Neural progenitor cell (in vitro differentiated cells): ENCODE data around the gene ASIC5. TPM values are rescaled to one million over a fixed set of nuclear protein-coding genes. Genes with fewer than 3 reads are reported as not detected.

ENCODE experiments used
- DNase-seq: peaks from one replicate; pipeline ENCODE4 v3.0.0-alpha.2; 2016; ENCODE audit warnings: low spot score
- H2AFZ ChIP-seq: fragments of 200-600 bp; sonication (generic); replicated peaks from 2 replicates; pipeline ENCODE4 v1.6.1; 2016; ENCODE audit warnings: antibody characterized with exemption
- H3F3A ChIP-seq: fragments of 200-600 bp; sonication (generic); 2 replicates; pipeline ENCODE4 v1.6.1; 2016; ENCODE audit warnings: antibody characterized with exemption, low read depth
- H3K27ac ChIP-seq: fragments of 200-600 bp; sonication (generic); 2 replicates; pipeline ENCODE4 v1.5.1; 2016; ENCODE audit warnings: mild to moderate bottlenecking
- H3K27me3 ChIP-seq: fragments of 200-600 bp; sonication (generic); 2 replicates; pipeline ENCODE4 v1.6.1; 2016; ENCODE audit warnings: mild to moderate bottlenecking, moderate library complexity
- H3K36me3 ChIP-seq: fragments of 200-600 bp; sonication (generic); 2 replicates; pipeline ENCODE4 v1.5.1; 2016
- H3K4me1 ChIP-seq: fragments of 200-600 bp; sonication (generic); 2 replicates; pipeline ENCODE4 v1.6.1; 2016; ENCODE audit warnings: mixed run types
- H3K4me2 ChIP-seq: fragments of 200-600 bp; sonication (generic); 2 replicates; pipeline ENCODE4 v1.6.1; 2016
- H3K4me3 ChIP-seq: fragments of 200-600 bp; sonication (generic); 2 replicates; pipeline ENCODE4 v1.5.1; 2016
- H3K79me2 ChIP-seq: fragments of 200-600 bp; sonication (generic); 2 replicates; pipeline ENCODE4 v1.6.1; 2016; ENCODE audit warnings: low read depth
- H3K9ac ChIP-seq: fragments of 200-600 bp; sonication (generic); 2 replicates; pipeline ENCODE4 v1.6.1; 2016
- H3K9me3 ChIP-seq: fragments of 200-600 bp; sonication (generic); 2 replicates; pipeline ENCODE4 v1.5.1; 2016; ENCODE audit warnings: low read depth
- H4K20me1 ChIP-seq: fragments of 200-600 bp; sonication (generic); 2 replicates; pipeline ENCODE4 v1.6.1; 2016; ENCODE audit warnings: low read depth
- H3K27ac Mint-ChIP-seq: 3 replicates; pipeline ENCODE4 v1.8.0; 2021; ENCODE audit warnings: mixed read lengths
- H3K27me3 Mint-ChIP-seq: 2 replicates; pipeline ENCODE4 v1.8.0; 2022; ENCODE audit warnings: low read depth, mild to moderate bottlenecking, inconsistent platforms, moderate library complexity, mixed read lengths; ENCODE audit not compliant: insufficient read depth
- H3K36me3 Mint-ChIP-seq: 3 replicates; pipeline ENCODE4 v1.8.0; 2021; ENCODE audit warnings: mixed read lengths
- H3K4me1 Mint-ChIP-seq: 3 replicates; pipeline ENCODE4 v1.8.0; 2021; ENCODE audit warnings: mixed read lengths
- H3K4me3 Mint-ChIP-seq: 3 replicates; pipeline ENCODE4 v1.8.0; 2021; ENCODE audit warnings: mild to moderate bottlenecking, moderate library complexity, mixed read lengths
- H3K9me3 Mint-ChIP-seq: 3 replicates; pipeline ENCODE4 v1.8.0; 2020; ENCODE audit warnings: mixed read lengths
- CTCF ChIP-seq: fragments of 200-600 bp; sonication (generic); IDR thresholded peaks from 2 replicates; pipeline ENCODE4 v1.5.1; 2017; ENCODE audit warnings: antibody characterized with exemption, mild to moderate bottlenecking
- EZH2 ChIP-seq: fragments of 200-600 bp; sonication (generic); IDR thresholded peaks from 2 replicates; pipeline ENCODE4 v1.6.1; 2017; ENCODE audit warnings: antibody characterized with exemption, mild to moderate bottlenecking, moderate library complexity
- EZH2phosphoT487 ChIP-seq: fragments of 200-600 bp; sonication (generic); IDR thresholded peaks from 2 replicates; pipeline ENCODE4 v1.6.1; 2017; ENCODE audit warnings: antibody characterized with exemption
- total RNA-seq: library from RNA; depleted of rRNA; stranded (reverse); fragments of >200 nt; gene quantifications from 2 replicates; pipeline ENCODE4 v1.2.3, GENCODE V29; 2015; ENCODE audit warnings: low replicate concordance

The ASIC5 gene
- total RNA-seq, 1 donor from 2014 or later, result not detected

GRCh38 chr4:155883895-155884294 lies 17.8 kb upstream of the ASIC5 start:
- no peak for DNase-seq
- Mint-ChIP-seq H3K4me1 (no peaks in the 10 kb centered on the region), H3K36me3 (peaks cover 4% of the 10 kb centered on the region), H3K27me3 (peaks cover 2% of the 10 kb centered on the region), H3K9me3 (peaks cover 9% of the 10 kb centered on the region), H3K27ac (no peak overlapping the region), H3K4me3 (no peak overlapping the region)
- Histone ChIP-seq H3K4me1 (no peaks in the 10 kb centered on the region), H3K27ac (no peak overlapping the region), H3K27me3 (no peaks in the 10 kb centered on the region), H3K4me3 (no peak overlapping the region), H4K20me1 (no peaks in the 10 kb centered on the region), H3K9me3 (no peaks in the 10 kb centered on the region), H3K79me2 (no peaks in the 10 kb centered on the region), H3K4me2 (no peak overlapping the region), H3F3A (no peaks in the 10 kb centered on the region), H2AFZ (no peak overlapping the region), H3K36me3 (no peaks in the 10 kb centered on the region), H3K9ac (no peak overlapping the region)
- TF ChIP-seq CTCF (no peak), EZH2 (no peak), EZH2phosphoT487 (no peak)

- Mint-ChIP-seq H3K36me3 (peaks cover 4% of the 10 kb centered on the region), H3K27ac (no peak overlapping the region), H3K4me3 (no peak overlapping the region), H3K27me3 (peaks cover 5% of the 10 kb centered on the region), H3K4me1 (no peaks in the 10 kb centered on the region), H3K9me3 (peaks cover 9% of the 10 kb centered on the region)
- Histone ChIP-seq H3K4me3 (no peak overlapping the region), H3F3A (no peaks in the 10 kb centered on the region), H3K27me3 (no peaks in the 10 kb centered on the region), H3K4me2 (no peak overlapping the region), H3K9ac (no peak overlapping the region), H3K27ac (no peak overlapping the region), H3K36me3 (no peaks in the 10 kb centered on the region), H3K4me1 (no peaks in the 10 kb centered on the region), H2AFZ (no peak overlapping the region), H3K9me3 (no peaks in the 10 kb centered on the region), H3K79me2 (no peaks in the 10 kb centered on the region), H4K20me1 (no peaks in the 10 kb centered on the region)
- no peak for DNase-seq
- TF ChIP-seq EZH2phosphoT487 (no peak), EZH2 (no peak), CTCF (no peak)
Observed at GRCh38 chr4:155881555-155881954, 15.5 kb upstream of the ASIC5 start.

- no peak overlapping the region for H3K9ac ChIP-seq
- no peaks in the 10 kb centered on the region for H3F3A ChIP-seq
- H3K4me1 Mint-ChIP-seq, result no peaks in the 10 kb centered on the region
- no peaks in the 10 kb centered on the region for H3K79me2 ChIP-seq
- peaks cover 3% of the 10 kb centered on the region for H3K9me3 ChIP-seq
- DNase-seq, result no peak
- H4K20me1 ChIP-seq, result no peaks in the 10 kb centered on the region
- no peak overlapping the region for H3K4me3 Mint-ChIP-seq
- H3K4me3 ChIP-seq, result no peak overlapping the region
- H3K27ac Mint-ChIP-seq, result no peak overlapping the region
- peaks cover 4% of the 10 kb centered on the region for H3K36me3 Mint-ChIP-seq
- TF ChIP-seq CTCF (no peak), EZH2 (no peak), EZH2phosphoT487 (no peak)
- H3K4me2 ChIP-seq, result no peak overlapping the region
- no peak overlapping the region for H3K27ac ChIP-seq
- no peak overlapping the region for H2AFZ ChIP-seq
- H3K27me3 ChIP-seq, result no peaks in the 10 kb centered on the region
- peaks cover 5% of the 10 kb centered on the region for H3K27me3 Mint-ChIP-seq
- H3K4me1 ChIP-seq, result no peaks in the 10 kb centered on the region
- H3K9me3 Mint-ChIP-seq, result peaks cover 9% of the 10 kb centered on the region
- no peaks in the 10 kb centered on the region for H3K36me3 ChIP-seq
Observed at GRCh38 chr4:155879767-155880166, 13.7 kb upstream of the ASIC5 start.
